ENCODE results near the gene HTRA3. TPM values are rescaled to one million over a fixed set of nuclear protein-coding genes. Genes with fewer than 3 reads are reported as not detected.

The HTRA3 gene
- total RNA-seq, 1 donor from 2014 or later: 35.2 TPM

DNA sequence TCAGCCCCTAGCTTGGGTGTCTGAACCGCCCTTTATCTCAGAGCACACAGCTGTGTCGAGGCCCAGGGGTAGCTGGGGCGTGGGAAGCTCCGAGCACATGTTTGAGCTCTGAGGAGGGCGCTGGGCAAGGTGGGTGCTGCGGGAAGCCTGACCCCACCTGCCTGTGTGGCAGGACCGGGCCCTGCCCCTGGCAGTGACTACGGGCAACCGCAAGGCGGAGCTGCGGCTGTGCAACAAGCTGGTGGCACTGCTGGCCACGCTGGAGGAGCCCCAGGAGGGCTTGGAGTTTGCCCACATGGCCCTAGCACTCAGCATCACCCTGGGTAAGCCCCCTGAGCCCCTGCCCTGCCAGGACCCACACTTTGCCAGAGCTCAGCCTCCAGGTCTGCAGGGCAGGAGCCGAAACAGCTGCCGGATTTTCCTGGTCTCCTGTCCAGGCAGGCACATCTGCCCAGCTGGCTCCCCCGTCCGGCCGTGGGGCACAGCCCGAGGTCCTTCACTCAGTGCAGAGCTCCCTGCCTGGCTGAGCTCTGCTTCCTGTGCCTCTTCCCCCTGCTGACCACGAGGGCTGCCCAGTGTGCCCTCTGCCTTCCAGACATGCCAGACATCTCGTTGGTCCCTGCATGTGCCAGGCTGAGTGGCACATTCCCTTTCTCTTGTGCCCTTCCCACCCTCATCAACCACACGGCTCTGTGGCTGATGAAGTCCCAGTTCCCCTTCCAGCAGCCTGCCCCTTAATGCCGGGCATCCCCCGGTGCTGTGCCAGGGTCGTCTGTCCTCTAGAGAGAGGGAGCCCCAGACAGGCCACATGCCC, 33.2 kb upstream of the HTRA3 start:
- no peaks in the 10 kb centered on the region for H3K9me3 ChIP-seq (ENCODE audit: insufficient read depth, low read depth, low read length)
- no peak overlapping the region for H3K4me2 ChIP-seq (ENCODE audit: low read length)
- Mint-ChIP-seq H3K4me3 (ENCODE audit: unreplicated experiment) (no peak overlapping the region), H3K4me1 (ENCODE audit: low read depth, unreplicated experiment) (no peaks in the 10 kb centered on the region), H3K36me3 (ENCODE audit: low read depth, unreplicated experiment) (no peaks in the 10 kb centered on the region), H3K9me3 (ENCODE audit: unreplicated experiment) (no peaks in the 10 kb centered on the region), H3K27ac (ENCODE audit: unreplicated experiment) (no peak overlapping the region), H3K27me3 (ENCODE audit: low read depth, unreplicated experiment) (peaks cover 16% of the 10 kb centered on the region)
- H4K20me1 ChIP-seq (ENCODE audit: insufficient read depth, low read length): no peaks in the 10 kb centered on the region
- H3K4me1 ChIP-seq (ENCODE audit: insufficient read depth, low read length): peaks cover 1% of the 10 kb centered on the region
- H3K79me2 ChIP-seq (ENCODE audit: insufficient read depth, low read length): no peaks in the 10 kb centered on the region
- no peak overlapping the region for H2AFZ ChIP-seq (ENCODE audit: low read depth, low read length)
- H3K36me3 ChIP-seq (ENCODE audit: insufficient read depth, low read length): no peaks in the 10 kb centered on the region
- DNase-seq (ENCODE audit: low read depth): no peak
- no peak overlapping the region for H3K9ac ChIP-seq (ENCODE audit: low read length)
- no peaks in the 10 kb centered on the region for H3K27me3 ChIP-seq (ENCODE audit: insufficient read depth, low read length)
- no peak overlapping the region for H3K4me3 ChIP-seq (ENCODE audit: insufficient read depth, low read depth, low read length)
- FAIRE-seq: no peak
- TF ChIP-seq, protein P1, sequence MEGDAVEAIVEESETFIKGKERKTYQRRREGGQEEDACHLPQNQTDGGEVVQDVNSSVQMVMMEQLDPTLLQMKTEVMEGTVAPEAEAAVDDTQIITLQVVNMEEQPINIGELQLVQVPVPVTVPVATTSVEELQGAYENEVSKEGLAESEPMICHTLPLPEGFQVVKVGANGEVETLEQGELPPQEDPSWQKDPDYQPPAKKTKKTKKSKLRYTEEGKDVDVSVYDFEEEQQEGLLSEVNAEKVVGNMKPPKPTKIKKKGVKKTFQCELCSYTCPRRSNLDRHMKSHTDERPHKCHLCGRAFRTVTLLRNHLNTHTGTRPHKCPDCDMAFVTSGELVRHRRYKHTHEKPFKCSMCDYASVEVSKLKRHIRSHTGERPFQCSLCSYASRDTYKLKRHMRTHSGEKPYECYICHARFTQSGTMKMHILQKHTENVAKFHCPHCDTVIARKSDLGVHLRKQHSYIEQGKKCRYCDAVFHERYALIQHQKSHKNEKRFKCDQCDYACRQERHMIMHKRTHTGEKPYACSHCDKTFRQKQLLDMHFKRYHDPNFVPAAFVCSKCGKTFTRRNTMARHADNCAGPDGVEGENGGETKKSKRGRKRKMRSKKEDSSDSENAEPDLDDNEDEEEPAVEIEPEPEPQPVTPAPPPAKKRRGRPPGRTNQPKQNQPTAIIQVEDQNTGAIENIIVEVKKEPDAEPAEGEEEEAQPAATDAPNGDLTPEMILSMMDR (IDR thresholded peaks at IDR 0.05; ENCODE audit: insufficient read depth, low read depth, low read length): no peak
- TF ChIP-seq EZH2 (IDR thresholded peaks at IDR 0.05; ENCODE audit: insufficient read depth, low read length): no peak
- no peak overlapping the region for H3K27ac ChIP-seq (ENCODE audit: low read depth, low read length)

- H3K79me2 ChIP-seq (ENCODE audit: insufficient read depth, low read length): no peaks in the 10 kb centered on the region
- no peaks in the 10 kb centered on the region for H4K20me1 ChIP-seq (ENCODE audit: insufficient read depth, low read length)
- no peak overlapping the region for H3K4me2 ChIP-seq (ENCODE audit: low read length)
- no peaks in the 10 kb centered on the region for H3K4me1 Mint-ChIP-seq (ENCODE audit: low read depth, unreplicated experiment)
- H3K9ac ChIP-seq (ENCODE audit: low read length): no peak overlapping the region
- H3K9me3 Mint-ChIP-seq (ENCODE audit: unreplicated experiment): no peaks in the 10 kb centered on the region
- no peaks in the 10 kb centered on the region for H3K27me3 ChIP-seq (ENCODE audit: insufficient read depth, low read length)
- H2AFZ ChIP-seq (ENCODE audit: low read depth, low read length): no peak overlapping the region
- H3K27ac ChIP-seq (ENCODE audit: low read depth, low read length): no peak overlapping the region
- no peak overlapping the region for H3K27ac Mint-ChIP-seq (ENCODE audit: unreplicated experiment)
- FAIRE-seq: no peak
- no peaks in the 10 kb centered on the region for H3K36me3 Mint-ChIP-seq (ENCODE audit: low read depth, unreplicated experiment)
- H3K4me3 Mint-ChIP-seq (ENCODE audit: unreplicated experiment): no peak overlapping the region
- TF ChIP-seq EZH2 (IDR thresholded peaks at IDR 0.05; ENCODE audit: insufficient read depth, low read length): no peak
- TF ChIP-seq, protein P1 (IDR thresholded peaks at IDR 0.05; ENCODE audit: insufficient read depth, low read depth, low read length): no peak
- DNase-seq (ENCODE audit: low read depth): no peak
- H3K4me1 ChIP-seq (ENCODE audit: insufficient read depth, low read length): no peaks in the 10 kb centered on the region
- no peak overlapping the region for H3K4me3 ChIP-seq (ENCODE audit: insufficient read depth, low read depth, low read length)
- no peaks in the 10 kb centered on the region for H3K9me3 ChIP-seq (ENCODE audit: insufficient read depth, low read depth, low read length)
- H3K36me3 ChIP-seq (ENCODE audit: insufficient read depth, low read length): no peaks in the 10 kb centered on the region
- peaks cover 19% of the 10 kb centered on the region for H3K27me3 Mint-ChIP-seq (ENCODE audit: low read depth, unreplicated experiment)
These were observed 32.7 kb upstream of the HTRA3 start for GRCh38 chr4:8236920-8237195.

GRCh38 chr4:8237256-8237989, 32.1 kb upstream of the HTRA3 start:
- Histone ChIP-seq H3K27ac (ENCODE audit: low read depth, low read length) (no peak overlapping the region), H2AFZ (ENCODE audit: low read depth, low read length) (no peak overlapping the region), H3K4me2 (ENCODE audit: low read length) (no peak overlapping the region), H3K4me1 (ENCODE audit: insufficient read depth, low read length) (peaks cover 2% of the 10 kb centered on the region), H3K4me3 (ENCODE audit: insufficient read depth, low read depth, low read length) (no peak overlapping the region), H3K36me3 (ENCODE audit: insufficient read depth, low read length) (no peaks in the 10 kb centered on the region), H3K79me2 (ENCODE audit: insufficient read depth, low read length) (no peaks in the 10 kb centered on the region), H3K9me3 (ENCODE audit: insufficient read depth, low read depth, low read length) (no peaks in the 10 kb centered on the region), H4K20me1 (ENCODE audit: insufficient read depth, low read length) (no peaks in the 10 kb centered on the region), H3K9ac (ENCODE audit: low read length) (no peak overlapping the region), H3K27me3 (ENCODE audit: insufficient read depth, low read length) (no peaks in the 10 kb centered on the region)
- Mint-ChIP-seq H3K27me3 (ENCODE audit: low read depth, unreplicated experiment) (peaks cover 18% of the 10 kb centered on the region), H3K4me1 (ENCODE audit: low read depth, unreplicated experiment) (no peaks in the 10 kb centered on the region), H3K36me3 (ENCODE audit: low read depth, unreplicated experiment) (no peaks in the 10 kb centered on the region), H3K9me3 (ENCODE audit: unreplicated experiment) (no peaks in the 10 kb centered on the region), H3K27ac (ENCODE audit: unreplicated experiment) (no peak overlapping the region), H3K4me3 (ENCODE audit: unreplicated experiment) (no peak overlapping the region)
- FAIRE-seq (no peak), DNase-seq (ENCODE audit: low read depth) (no peak)
- no peak for TF ChIP-seq EZH2 (IDR thresholded peaks at IDR 0.05; ENCODE audit: insufficient read depth, low read length)
- TF ChIP-seq, protein P1 (IDR thresholded peaks at IDR 0.05; ENCODE audit: insufficient read depth, low read depth, low read length): no peak

Measured in astrocyte (in vitro differentiated cells and primary cell).